Panc1 (cell line): ENCODE results near the gene SCGB3A1. TPM values are rescaled to one million over a fixed set of nuclear protein-coding genes. Genes with fewer than 3 reads are reported as not detected.

ENCODE experiments used
- ATAC-seq: fragments of 200-7000 bp; cut with Tn5 transposase; 2 replicates; pipeline ENCODE4 v1.9.1; 2020; ENCODE audit warnings: mild to moderate bottlenecking, moderate library complexity
- BruUV-seq: library from RNA; stranded (reverse); fragments of 400-500 nt; replicated peaks from 2 replicates; lab custom pipeline; 2021; lab: Mats Ljungman, UMichigan
- CTCF ChIA-PET: fragments of 300-600 bp; sonication (Branson Sonifier 250); formaldehyde crosslinking; loops from one replicate; lab custom pipeline; 2022; ENCODE audit warnings: antibody characterized with exemption; lab: Charles Lee
- POLR2A ChIA-PET: fragments of 300-600 bp; sonication (Branson Sonifier 250); formaldehyde crosslinking; loops from one replicate; lab custom pipeline; 2022; ENCODE audit warnings: antibody characterized with exemption; lab: Charles Lee
- DNase-seq: peaks from one replicate; pipeline ENCODE4 v3.0.0-alpha.2; 2010; ENCODE audit warnings: low read depth, low spot score
- H3K27ac ChIP-seq: 2 replicates; pipeline ENCODE4 v1.5.1; 2011; ENCODE audit warnings: mild to moderate bottlenecking, low read length, inconsistent platforms
- H3K27me3 ChIP-seq: fragments of 200-500 bp; sonication (Bioruptor generic); 2 replicates; pipeline ENCODE4 v1.6.0; 2014; ENCODE audit warnings: low read length, inconsistent platforms; ENCODE audit not compliant: control insufficient read depth, insufficient read depth
- H3K36me3 ChIP-seq: fragments of 200-500 bp; sonication (Bioruptor generic); 2 replicates; pipeline ENCODE4 v1.5.1; 2014; ENCODE audit warnings: inconsistent platforms, mild to moderate bottlenecking, low read length, moderate library complexity; ENCODE audit not compliant: control insufficient read depth, insufficient read depth
- H3K4me1 ChIP-seq: 2 replicates; pipeline ENCODE4 v1.5.1; 2011; ENCODE audit warnings: inconsistent platforms, mild to moderate bottlenecking, low read length, moderate library complexity; ENCODE audit not compliant: control insufficient read depth, insufficient read depth
- H3K4me3 ChIP-seq, 2 experiments: 2 replicates each; pipeline ENCODE4 v1.5.1; 2011 to 2012; ENCODE audit warnings: low read depth in 2 of 2, low read length in 2 of 2, mild to moderate bottlenecking in 2 of 2, inconsistent platforms in 1 of 2, moderate library complexity in 1 of 2
- H3K9me3 ChIP-seq: fragments of 200-500 bp; sonication (Bioruptor generic); 2 replicates; pipeline ENCODE4 v1.5.1; 2014; ENCODE audit warnings: low read depth, mild to moderate bottlenecking, inconsistent platforms, low read length, moderate library complexity; ENCODE audit not compliant: control insufficient read depth, insufficient read depth
- CTCF ChIP-seq: fragments of 450-650 bp; IDR thresholded peaks from 2 replicates; pipeline ENCODE4 v1.5.1; 2017; ENCODE audit warnings: mild to moderate bottlenecking
- POLR2AphosphoS5 ChIP-seq: IDR thresholded peaks from 2 replicates; pipeline ENCODE4 v1.6.1; 2012; ENCODE audit warnings: mild to moderate bottlenecking, low read depth, low read length, moderate library complexity
- REST ChIP-seq, 2 experiments: IDR thresholded peaks; 2 replicates each; pipeline ENCODE4 v1.6.1; 2011 to 2012; ENCODE audit warnings: low read depth in 2 of 2, control low read depth in 1 of 2, low read length in 1 of 2, mild to moderate bottlenecking in 1 of 2, moderate library complexity in 1 of 2; ENCODE audit not compliant: insufficient read depth in 1 of 2
- SIN3A ChIP-seq: IDR thresholded peaks from 2 replicates; pipeline ENCODE4 v1.6.1; 2012; ENCODE audit warnings: low read depth, mild to moderate bottlenecking, low read length, moderate library complexity, borderline replicate concordance; ENCODE audit not compliant: insufficient read depth
- TCF7L2 ChIP-seq: IDR thresholded peaks from 2 replicates; pipeline ENCODE4 v1.6.1; 2011; ENCODE audit warnings: mild to moderate bottlenecking, low read depth, low read length, inconsistent platforms
- in situ Hi-C: cut with HindIII; loops from 2 replicates; pipeline ENCODE4 v1.10.0; 2016; ENCODE audit warnings: low sequenced_read_pairs, low pct_unique_long_range_greater_than_20kb
- intact Hi-C: fragments of 100-400 bp; cut with micrococcal nuclease; formaldehyde crosslinking; loops from one replicate; pipeline ENCODE4 v1.10.0; 2022; ENCODE audit not compliant: unreplicated experiment
- total RNA-seq: library from RNA; stranded (reverse); gene quantifications from one replicate; pipeline ENCODE4 v1.2.1, GENCODE V29; 2021; ENCODE audit not compliant: unreplicated experiment

The SCGB3A1 gene
- total RNA-seq, 1 experiment from 2014 or later = not detected

- in situ Hi-C loops = no loop called here
- no TSS peak for BruUV-seq
- no peaks in the 10 kb centered on the region; the same call in 1 of the 2 replicates for H3K27me3 ChIP-seq
- ChIA-PET POLR2A (no interaction called here), CTCF (no interaction called here)
- no peak for ATAC-seq
- DNase-seq = no peak
- H3K4me3 ChIP-seq = no peak overlapping the region
- TF ChIP-seq CTCF = no peak
- TF ChIP-seq SIN3A = no peak
- no peak for TF ChIP-seq TCF7L2
- no peak for TF ChIP-seq REST (IDR thresholded peaks at IDR 0.05; ENCODE audit: insufficient read depth in 1 of 2, low read depth in 2 of 2, low read length in 1 of 2)
- no peak for TF ChIP-seq POLR2AphosphoS5
- H3K27ac ChIP-seq = no peak overlapping the region
- H3K4me1 ChIP-seq = no peaks in the 10 kb centered on the region
- H3K36me3 ChIP-seq = no peaks in the 10 kb centered on the region
- H3K9me3 ChIP-seq = no peaks in the 10 kb centered on the region
- intact Hi-C loops = no loop called here
These were observed 32.5 kb upstream of the SCGB3A1 start for GRCh38 chr5:180623844-180624243.

- DNase-seq (no peak), ATAC-seq (no peak)
- Histone ChIP-seq H3K27ac (no peak overlapping the region), H3K4me3 (no peak overlapping the region), H3K9me3 (no peaks in the 10 kb centered on the region), H3K36me3 (no peaks in the 10 kb centered on the region), H3K4me1 (no peaks in the 10 kb centered on the region), H3K27me3 (no peaks in the 10 kb centered on the region; the same call in 1 of the 2 replicates)
- no peak for TF ChIP-seq POLR2AphosphoS5
- no peak for TF ChIP-seq SIN3A
- TF ChIP-seq CTCF = no peak
- no peak for TF ChIP-seq TCF7L2
- TF ChIP-seq REST (IDR thresholded peaks at IDR 0.05; ENCODE audit: insufficient read depth in 1 of 2, low read depth in 2 of 2, low read length in 1 of 2) = no peak
- ChIA-PET CTCF (no interaction called here), POLR2A (no interaction called here)
- intact Hi-C loops (no loop called here), in situ Hi-C loops (no loop called here)
- BruUV-seq = no TSS peak
These were observed 32.1 kb upstream of the SCGB3A1 start for GRCh38 chr5:180623411-180623834.
